Activated CD8-positive, alpha-beta memory T cell treated with anti-CD3 and anti-CD28 coated beads for 36 hours (primary cell): ENCODE measurements around the gene SYT2. TPM values are rescaled to one million over a fixed set of nuclear protein-coding genes. Genes with fewer than 3 reads are reported as not detected.
"Not testable (repeated sequence)": the region's sequence is repeated elsewhere in the genome, so short reads cannot be mapped to it uniquely, and the experiment has no call there.

ENCODE experiments used
- CTCF ChIA-PET: fragments of 350-600 bp; sonication (Branson Sonifier 250); formaldehyde crosslinking; loops from one replicate; lab custom pipeline; 2021; ENCODE audit warnings: antibody characterized with exemption; lab: Charles Lee
- POLR2A ChIA-PET: fragments of 350-600 bp; sonication (Branson Sonifier 250); formaldehyde crosslinking; loops from one replicate; lab custom pipeline; 2021; ENCODE audit warnings: antibody characterized with exemption; lab: Charles Lee
- total RNA-seq, 2 experiments: library from RNA; stranded (reverse); gene quantifications; one replicate each; pipeline ENCODE4 v1.2.3, GENCODE V29; 2021

The SYT2 gene
- not detected for total RNA-seq

DNA sequence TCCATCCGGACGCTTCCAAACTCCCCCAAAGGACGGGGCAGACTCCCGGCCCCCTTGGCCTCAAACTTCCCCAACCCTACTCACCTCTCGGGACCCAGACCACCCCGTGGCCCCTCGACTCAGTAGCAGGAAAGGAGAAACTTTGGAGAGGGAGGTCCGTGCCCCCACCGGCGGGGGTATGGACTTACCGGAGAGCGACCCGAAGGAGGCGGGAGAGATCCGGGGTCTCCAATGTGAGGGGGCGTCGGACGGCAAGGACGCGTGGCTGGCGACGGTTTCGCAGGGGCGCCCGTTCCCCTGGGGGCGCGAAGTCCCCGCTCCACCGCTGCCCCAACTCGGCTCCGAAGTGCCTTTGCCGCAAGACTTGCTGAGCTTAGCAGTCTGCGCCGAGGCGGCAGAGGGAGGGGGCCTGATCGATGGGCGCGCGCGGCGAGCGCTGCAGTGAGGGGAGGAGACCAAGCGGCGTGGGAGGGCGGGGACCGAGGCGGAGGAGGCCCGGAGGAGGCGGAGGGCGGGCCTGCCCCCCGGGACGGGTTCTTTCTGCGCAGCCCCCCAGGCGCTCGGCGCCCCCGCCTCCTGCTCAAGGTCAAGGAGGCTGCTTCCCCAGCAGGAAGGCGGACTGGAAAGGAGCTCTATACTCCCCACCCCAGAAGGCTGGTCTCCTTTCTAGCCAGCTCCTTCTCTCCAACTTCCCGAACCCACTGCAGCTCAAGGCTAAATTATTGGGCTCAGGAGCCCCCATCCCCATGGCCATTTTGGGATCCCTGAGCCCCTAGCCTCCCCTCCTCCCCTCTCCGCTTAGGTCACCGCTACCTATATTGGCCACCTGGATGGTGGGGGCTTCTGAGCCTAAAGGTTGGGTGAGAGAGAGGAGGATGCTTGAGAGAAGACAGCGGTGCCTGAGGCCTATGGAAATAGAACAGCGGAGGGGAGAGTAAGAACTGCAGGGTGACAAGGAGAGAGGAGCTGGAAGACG is at the start of gene SYT2:
Gene SYT2 (minus strand): TSS at position 385 of the 976 bp plus-strand sequence. CDS start 104,682 bp downstream, outside the sequence.
- ChIA-PET POLR2A (no interaction called here), CTCF (interaction anchor here (1.4 kb wide), 1 partner anchor 9 kb away, joined by 5 read pairs; no protein-coding TSS in a partner anchor)

DNA sequence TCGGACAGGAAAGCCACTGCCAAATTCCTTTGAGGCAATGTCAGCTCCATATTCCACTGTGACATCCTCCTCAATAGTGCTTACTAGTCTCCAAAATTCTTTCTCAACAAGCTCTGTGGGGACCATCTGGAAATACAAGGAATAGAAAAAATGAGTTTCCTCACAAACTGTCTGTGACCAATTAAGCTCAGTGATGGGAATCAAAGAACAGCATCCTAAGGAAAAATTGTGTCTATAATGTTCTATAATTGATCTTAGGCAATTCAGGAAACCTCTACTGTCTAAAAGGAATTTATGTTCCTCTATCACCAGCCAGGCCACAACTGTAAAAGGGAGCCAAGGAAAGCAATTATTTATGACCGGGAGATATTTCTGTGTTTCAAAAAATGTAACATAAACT is 46.1 kb upstream of the SYT2 start:
- ChIA-PET CTCF (no interaction called here), POLR2A (no interaction called here)

DNA sequence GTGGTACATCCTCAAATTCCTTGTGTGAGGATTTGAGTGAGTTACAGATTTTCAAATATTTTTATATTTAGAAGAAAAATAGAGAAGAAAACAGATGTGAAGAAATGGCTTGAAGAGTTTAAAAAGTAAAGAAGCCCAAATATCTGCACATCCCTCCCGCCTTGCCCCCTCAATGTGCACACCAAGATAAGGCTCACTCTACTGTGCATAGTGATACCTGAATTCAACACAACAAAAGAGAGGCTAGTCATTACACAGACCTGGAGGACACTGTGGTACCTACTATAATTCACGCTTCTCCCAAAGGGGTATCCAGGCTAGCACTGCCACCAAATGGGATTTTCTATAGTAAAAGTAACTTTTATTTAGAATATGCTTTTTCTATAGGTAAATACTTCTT is 44.0 kb upstream of the SYT2 start:
- ChIA-PET POLR2A (no interaction called here), CTCF (no interaction called here)

DNA sequence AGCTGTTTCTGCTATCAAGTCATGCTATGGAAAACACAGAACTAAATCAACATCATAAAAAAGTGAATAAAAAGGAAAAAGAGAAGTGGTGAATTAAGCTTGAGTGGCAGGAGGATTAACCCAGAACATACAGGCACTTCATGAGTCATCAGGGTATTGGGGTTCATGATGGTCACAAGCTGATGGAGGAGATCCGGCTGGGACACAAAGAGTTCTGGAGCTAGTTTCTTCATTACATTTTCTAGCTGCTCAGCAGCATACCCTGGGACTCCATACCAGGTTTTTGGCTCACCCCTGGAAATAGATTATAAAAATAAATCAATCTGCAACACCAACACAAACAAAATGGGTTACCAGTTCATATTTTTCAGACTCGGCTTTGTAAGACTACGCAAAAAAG is 42.5 kb upstream of the SYT2 start:
- CTCF ChIA-PET, result no interaction called here

DNA sequence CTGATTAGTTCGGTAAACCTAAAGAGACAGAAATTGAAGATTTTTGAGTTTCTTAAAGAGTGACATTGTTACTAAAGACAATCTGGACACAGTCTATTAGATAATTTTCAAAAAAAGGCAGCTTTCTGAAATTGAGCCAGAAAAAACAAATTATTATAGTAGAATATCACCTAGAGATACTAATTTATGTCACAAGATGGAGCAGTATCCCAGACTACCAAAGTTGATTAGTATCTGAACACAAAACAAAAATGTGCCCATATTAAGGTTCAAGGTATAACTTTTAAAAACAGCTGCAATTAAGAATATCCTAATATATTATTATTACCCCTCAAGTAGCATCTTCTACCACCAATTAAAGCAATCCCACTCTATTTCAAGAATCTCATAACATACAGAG is 40.5 kb upstream of the SYT2 start:
- POLR2A ChIA-PET, result no interaction called here
- CTCF ChIA-PET, result interaction anchor here (1.4 kb wide), 1 partner anchor 101 kb away, joined by 5 read pairs; no protein-coding TSS in a partner anchor

More for the DNA sequence above, 42.5 kb upstream of the SYT2 start:
- POLR2A ChIA-PET, result no interaction called here

DNA sequence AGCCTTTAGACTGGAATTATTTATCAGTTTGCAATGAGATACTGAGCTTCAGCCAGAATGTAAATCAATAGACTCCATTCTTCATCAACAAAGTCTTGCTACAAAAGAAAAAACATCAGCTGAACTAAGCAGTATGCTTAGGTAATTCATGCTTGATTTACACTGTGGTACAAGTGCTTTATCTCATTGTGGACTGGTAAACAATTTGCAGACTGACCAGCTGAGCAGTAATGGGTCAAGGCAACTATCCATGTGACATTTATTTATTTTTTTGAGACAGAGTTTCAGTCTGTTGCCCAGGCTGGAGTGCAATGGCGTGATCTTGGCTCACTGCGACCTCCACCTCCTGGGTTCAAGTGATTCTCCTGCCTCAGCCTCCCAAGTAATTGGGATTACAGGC is 39.8 kb upstream of the SYT2 start:
- CTCF ChIA-PET, result interaction anchor here (1.4 kb wide), 1 partner anchor 102 kb away, joined by 5 read pairs; no protein-coding TSS in a partner anchor
- POLR2A ChIA-PET, result no interaction called here

DNA sequence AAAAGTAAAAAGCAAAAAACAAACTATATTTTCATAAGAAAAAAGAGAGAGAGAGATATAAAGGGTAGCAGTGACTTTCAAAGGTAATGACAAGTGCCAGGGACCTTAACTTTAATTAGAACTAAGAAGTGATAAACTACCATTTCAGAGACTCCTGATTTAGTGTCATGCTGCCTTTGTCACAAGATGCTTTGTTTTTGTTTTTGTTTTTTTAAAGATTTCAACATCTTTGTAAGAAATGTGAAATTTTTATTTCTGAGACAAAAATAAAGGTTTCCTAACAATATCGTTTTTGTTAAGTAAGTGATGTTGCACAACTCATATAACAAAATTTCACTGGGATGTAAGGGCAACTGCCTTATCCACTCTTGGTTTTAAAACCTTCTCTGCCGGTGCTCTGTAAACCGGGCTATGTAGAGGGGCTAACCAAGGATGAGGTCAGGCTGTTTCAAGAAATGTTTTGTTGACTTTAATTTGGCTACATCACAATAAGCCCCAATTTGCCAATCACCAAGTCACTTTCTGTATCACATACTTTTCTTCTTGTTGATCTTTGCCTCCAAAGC is 35.2 kb upstream of the SYT2 start:
- ChIA-PET POLR2A (no interaction called here), CTCF (no interaction called here)

DNA sequence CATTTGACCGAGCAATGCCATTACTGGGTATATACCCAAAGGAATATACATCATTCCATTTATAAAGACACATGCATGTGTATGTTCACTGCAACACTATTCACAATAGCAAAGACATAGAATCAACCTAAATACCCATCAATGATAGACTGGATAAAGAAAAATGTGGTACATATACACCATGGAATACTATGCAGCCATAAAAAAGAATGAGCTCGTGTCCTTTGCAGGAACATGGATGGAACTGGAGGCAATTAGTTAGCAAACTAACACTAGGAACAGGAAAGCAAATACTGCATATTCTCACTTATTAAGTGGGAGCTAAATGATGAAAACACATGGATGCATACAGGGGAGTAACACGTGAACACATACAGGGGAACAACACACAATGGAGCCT is 34.5 kb upstream of the SYT2 start:
- CTCF ChIA-PET, POLR2A ChIA-PET: not testable (repeated sequence)

DNA sequence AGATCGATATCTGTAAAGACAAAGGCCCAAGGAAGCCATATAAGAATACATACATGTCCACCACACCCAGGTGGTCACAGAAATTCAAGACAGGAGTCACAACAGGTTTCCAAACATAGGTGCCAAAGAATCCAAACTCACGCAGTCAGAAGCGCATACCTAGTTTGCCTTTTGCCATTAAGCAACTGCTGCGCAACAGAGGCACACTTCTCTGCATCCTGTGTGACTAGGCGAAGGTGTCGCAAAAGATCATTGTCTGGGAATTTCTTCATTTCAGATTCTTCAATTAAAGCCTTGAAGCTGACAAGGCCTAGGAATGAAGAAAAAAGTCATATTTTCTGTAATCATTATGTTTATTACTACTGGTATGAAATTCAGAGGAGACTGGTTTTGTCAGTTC is 32.2 kb upstream of the SYT2 start:
- ChIA-PET POLR2A (no interaction called here), CTCF (no interaction called here)

DNA sequence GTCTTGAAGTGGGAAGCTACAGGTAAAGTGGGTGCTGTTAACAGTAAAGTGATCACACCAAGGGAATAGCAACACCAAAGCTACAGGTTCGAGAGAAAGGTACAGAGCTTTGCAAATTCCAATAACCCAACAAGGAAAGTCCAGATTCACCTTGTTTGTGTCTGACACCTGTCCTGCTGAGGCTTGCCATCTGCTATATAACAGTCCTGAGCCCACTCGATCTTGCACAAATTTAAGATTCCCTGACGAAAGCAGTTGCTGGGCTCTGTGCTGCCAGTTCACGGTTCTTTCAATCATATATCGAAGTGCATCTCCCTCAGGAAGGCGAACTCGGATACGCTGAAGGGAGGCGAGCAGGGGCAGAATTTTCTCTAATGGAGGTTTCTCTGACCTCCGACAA is 23.0 kb upstream of the SYT2 start:
- POLR2A ChIA-PET, result no interaction called here
- CTCF ChIA-PET, result interaction anchor here (1.4 kb wide), 1 partner anchor 14 kb away, joined by 4 read pairs; no protein-coding TSS in a partner anchor

DNA sequence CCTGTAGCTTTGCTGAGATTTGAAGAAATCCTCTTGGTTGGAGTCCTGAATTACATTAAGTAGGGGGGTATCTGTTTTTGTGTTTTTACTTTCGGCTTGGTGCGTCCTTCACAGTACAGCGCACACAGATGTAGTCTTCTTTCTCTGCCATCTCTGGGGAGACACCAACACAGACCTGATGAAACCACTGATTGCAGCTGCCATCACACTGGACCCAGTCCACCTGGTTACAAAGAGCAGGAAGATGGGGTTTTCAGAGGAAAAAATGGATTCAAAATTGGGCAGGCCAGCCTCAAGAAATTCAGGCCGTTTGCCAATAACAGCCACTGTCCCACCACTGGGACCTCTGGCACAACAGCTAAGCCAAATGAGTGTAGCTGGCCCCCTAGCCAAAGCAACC is 18.7 kb upstream of the SYT2 start:
- POLR2A ChIA-PET, result no interaction called here
- CTCF ChIA-PET, result interaction anchor here (0.5 kb wide), 1 partner anchor 31 kb away, joined by 3 read pairs; no protein-coding TSS in a partner anchor

DNA sequence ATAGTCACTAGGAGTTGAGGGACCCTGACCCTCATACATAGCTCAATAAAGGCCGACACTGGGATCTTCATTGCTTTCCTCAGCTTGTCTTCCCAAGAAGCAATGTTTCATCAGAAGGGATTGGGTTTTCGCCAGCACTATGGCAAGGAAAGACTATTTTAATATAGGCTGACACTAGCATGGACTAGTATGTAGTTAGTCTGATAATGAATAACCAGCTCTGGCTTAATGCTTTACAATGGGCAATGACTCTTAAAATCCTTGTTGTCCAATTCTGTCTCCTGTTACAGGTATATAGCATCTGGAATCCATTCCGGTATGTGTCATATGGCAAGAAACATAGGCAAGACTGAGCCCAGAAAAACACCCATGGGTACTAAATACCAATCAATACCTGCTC is 15.3 kb upstream of the SYT2 start:
- POLR2A ChIA-PET, result no interaction called here
- CTCF ChIA-PET, result no interaction called here

DNA sequence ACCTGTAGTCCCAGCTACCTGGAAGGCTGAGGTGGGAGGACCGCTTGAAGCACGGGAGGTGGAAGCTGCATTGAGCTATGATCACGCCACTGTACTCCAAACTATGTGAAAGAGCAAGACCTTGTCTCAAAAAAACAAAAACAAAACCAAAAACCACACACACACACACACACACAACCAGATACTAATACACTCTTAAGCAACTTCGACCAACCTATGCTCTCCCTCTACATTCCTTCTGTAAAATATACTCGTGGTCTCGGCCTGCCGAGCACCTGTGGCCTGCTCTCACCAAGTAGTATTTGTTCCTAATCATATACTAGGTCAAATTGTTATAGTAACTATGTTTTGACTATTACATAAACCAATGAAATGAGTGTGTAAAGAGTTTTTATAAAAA is 13.5 kb upstream of the SYT2 start:
- ChIA-PET CTCF (no interaction called here), POLR2A (no interaction called here)

DNA sequence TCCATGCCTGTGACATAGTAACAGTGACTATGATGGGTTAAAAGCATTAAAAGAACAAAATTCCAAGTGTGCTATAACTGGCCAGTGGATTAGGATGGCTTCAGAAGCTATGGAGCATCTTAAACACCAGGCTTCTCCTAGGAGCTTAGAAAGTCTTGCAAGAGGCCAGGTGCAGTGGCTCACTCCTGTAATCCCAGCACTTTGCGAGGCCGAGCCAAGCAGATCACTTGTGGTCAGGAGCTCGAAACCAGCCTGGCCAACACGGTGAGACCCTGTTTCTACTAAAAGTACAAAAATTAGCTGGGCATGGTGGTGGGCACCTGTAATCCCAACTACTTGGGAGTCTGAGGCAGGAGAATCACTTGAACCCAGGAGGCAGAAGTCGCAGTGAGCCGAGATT is 12.8 kb upstream of the SYT2 start:
- CTCF ChIA-PET, POLR2A ChIA-PET: not testable (repeated sequence)

DNA sequence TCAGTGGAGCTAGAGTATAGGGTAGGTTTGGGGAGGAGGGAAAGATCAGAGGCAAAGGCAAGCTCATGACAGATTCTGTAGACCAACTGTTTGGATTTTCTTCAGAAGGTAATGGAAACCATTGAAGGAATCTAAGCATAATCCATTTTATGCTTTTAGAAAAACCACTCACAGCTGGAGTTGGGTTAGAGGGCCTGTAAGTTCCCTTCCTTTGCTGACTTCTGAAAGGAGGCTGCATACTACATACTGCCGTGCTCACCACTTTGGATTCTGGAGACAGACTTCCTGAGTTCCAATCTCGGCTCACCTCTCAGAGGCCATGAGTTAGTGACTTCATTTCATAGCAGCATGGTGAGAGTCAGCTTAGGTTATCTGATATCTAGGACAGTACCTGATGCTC is 6.4 kb upstream of the SYT2 start:
- POLR2A ChIA-PET, result no interaction called here
- CTCF ChIA-PET, result interaction anchor here (1.4 kb wide), 1 partner anchor 9 kb away, joined by 3 read pairs; no protein-coding TSS in a partner anchor

DNA sequence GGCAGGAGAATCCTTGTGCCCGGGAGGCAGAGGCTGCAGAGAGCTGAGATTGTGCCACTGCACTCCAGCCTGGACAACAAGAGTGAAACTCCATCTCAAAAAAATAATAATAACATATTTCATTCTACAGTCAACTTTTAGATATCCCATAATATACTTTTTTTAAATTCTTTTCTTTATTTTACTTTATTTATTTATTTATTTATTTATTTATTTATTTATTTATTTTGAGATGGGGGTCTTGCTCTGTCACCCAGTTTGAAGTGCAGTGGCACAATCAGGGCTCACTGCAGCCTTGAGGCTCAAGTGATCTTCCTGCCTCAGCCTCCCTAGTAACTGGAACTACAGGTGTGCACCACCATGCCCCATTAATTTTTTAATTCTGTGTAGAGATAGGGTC is 3.9 kb upstream of the SYT2 start:
- CTCF ChIA-PET, result not testable (repeated sequence)
- POLR2A ChIA-PET, result interaction anchor here (0.7 kb wide), 1 partner anchor 228 kb away, joined by 12 read pairs; no protein-coding TSS in a partner anchor

DNA sequence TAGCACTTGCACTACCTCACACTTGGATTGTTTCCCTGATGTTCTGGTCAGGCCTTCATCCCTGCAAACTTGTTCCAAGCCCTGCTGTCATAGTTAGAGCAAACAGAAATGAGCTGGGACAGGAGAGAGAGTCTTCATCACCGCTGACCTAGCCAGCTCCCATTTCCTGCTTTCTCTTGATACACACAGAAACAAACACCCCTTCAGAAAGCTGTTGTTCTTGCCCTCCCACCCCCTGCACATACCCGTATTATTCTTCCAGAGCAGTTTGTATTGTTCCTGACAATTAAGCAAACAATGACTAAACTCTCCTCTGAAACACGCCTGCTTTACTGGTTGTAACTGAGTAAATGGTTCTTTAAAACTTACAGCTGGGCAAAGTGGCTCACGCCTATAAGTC is 2.9 kb upstream of the SYT2 start:
- CTCF ChIA-PET, result interaction anchor here (0.7 kb wide), 2 partner anchors 511 to 1073 kb away, joined by 3 read pairs; no protein-coding TSS in a partner anchor
- POLR2A ChIA-PET, result no interaction called here

DNA sequence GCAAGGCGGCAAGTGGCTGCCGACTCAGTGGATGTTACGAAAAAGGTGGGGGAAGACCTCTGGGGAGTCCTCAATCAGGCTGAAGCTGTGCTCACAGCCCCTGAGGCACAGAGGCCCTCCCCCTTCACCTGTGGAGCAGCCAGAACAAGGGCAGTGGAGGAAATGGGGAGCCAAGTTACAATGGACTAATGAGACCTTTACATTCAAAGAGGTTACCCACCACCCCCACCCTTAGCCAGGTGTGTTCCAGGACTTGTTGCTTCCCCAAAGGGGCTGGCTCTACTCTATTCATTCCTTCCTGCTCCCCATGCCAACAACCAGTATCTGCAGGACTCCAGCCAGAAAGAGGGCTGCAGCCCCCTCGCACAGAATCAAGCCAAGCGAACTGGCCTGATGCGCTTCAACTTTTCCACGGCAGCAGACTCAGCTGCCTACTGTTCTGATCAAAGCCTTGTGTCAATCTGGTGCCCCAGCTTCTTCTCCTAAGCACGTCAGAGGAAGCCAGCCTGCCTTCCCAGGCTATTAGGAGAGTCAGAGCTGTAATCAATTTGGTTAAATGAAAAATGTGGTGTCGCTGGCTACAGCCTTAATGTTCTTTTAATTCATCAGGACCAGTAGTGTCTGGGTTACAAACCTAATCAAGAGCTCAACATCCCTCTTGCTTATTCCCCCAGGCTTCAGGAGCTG is 1.8 kb upstream of the SYT2 start:
- ChIA-PET CTCF (no interaction called here), POLR2A (no interaction called here)

DNA sequence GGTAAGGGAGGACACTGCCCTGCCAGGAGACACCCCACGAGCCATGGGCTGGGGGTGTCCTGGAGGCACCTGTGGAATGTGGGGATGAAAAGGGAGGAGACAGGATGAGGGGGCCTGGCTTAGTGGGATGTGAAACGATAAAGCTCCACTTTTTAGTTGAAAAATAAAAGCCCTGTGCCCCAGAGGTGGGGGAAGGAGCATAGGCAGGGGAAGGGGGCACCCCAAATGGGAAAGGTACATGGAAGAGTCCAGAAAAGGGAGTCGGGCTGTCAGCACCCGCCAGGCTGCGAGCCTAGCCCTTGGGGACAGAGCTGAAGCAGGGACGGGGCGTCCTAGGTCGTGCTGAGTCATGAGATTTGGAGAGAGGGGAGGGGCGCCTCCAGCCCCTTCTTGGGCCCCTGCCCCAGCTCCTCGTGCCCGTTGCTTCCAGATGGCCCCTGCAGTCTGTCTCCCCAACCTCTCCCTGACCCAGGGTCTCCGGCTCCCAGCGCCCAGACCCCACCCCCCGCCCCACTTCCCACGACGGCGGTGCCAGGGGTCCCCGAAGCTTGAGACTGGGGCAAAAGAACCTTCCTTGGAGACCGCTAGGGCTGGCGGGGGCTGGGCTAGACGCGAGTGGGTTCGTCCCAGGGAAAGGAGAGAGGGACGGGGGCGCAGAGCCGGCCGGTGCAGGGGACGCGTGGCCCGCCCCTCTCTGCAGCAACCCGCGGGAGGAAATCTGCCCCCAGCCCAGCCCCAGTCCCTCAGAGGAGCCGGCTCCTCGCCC is 795 bp downstream of the SYT2 start:
- ChIA-PET POLR2A (no interaction called here), CTCF (no interaction called here)
